ENCODE results near the gene SLAMF7. TPM values are rescaled to one million over a fixed set of nuclear protein-coding genes. Genes with fewer than 3 reads are reported as not detected.
"Not testable (repeated sequence)": the region's sequence is repeated elsewhere in the genome, so short reads cannot be mapped to it uniquely, and the experiment has no call there.

SLAMF7 gene
- total RNA-seq, 2 experiments from 2014 or later = 124 to 137 TPM

DNA sequence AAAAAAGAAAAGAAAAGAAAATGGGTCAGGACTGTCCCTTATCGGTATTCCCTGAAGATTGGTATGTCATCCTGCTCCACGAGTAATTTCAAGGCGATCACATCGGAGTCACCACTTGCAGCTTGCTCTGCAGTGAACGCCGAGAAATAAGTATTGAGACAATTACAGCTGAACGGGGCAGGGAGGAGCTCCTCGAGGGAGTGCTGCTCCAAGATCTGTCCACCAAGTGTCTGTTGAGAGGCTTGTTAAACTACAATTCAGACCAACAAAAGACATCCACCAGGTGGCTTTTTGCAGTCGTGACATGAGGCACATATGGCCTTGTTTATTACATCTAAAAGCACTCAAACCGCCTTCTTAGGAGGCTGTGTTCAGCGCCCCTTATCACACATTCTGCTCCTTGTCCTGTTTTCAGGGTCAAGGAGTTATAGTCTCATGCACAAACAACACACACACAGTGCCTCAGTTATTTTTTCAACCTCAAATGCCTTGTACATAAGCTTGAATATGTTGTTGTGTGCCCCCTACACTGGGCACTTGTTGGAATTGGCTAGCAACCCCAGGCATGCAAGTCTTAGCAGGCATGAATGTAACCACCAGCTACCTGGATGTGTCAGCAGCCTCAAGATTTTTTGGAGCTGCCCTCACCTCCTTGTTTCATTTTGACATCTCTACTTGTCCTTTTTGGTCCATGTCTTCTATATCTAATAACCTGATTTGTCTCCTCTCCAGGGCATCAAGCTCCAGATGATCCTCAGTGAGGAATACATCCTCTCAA, 14.4 kb upstream of the SLAMF7 start:
- Mint-ChIP-seq H3K9me3 (no peaks in the 10 kb centered on the region), H3K4me1 (peaks cover 29% of the 10 kb centered on the region), H3K4me3 (no peak overlapping the region), H3K27ac (peak overlapping the region; percentile 68), H3K27me3 (no peaks in the 10 kb centered on the region), H3K36me3 (peaks cover 3% of the 10 kb centered on the region)
- peak; percentile 43 for ATAC-seq (ENCODE audit: low read depth)
- DNase-seq = no peak
- POLR2A ChIA-PET = interaction anchor here (0.7 to 6.6 kb wide), 8 partner anchors 9 to 114 kb away, joined by 3 to 39 read pairs (median 20); partner anchors contain the start of gene CD48

DNA sequence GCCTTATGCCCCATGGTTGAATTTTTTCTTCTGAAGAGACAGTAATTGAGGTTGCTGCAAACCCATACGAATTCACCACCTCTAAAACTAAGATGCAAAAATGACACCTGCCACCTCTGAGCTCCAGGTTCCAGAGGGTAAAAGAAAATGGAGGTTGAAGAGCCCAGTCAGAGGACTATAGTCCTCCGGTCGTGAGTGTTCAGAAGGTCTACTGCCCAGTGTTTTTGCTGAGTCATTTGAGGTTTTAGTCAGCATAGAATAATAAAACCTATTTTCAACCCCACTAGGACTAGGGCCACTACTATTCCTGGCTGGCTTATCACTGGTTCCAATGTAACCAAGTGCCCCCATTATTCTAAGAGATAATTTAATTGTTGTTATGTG, 12.9 kb upstream of the SLAMF7 start:
- POLR2A ChIA-PET = interaction anchor here (1.1 to 6.6 kb wide), 6 partner anchors 14 to 50 kb away, joined by 3 to 39 read pairs (median 33); partner anchors contain the start of gene CD48

DNA sequence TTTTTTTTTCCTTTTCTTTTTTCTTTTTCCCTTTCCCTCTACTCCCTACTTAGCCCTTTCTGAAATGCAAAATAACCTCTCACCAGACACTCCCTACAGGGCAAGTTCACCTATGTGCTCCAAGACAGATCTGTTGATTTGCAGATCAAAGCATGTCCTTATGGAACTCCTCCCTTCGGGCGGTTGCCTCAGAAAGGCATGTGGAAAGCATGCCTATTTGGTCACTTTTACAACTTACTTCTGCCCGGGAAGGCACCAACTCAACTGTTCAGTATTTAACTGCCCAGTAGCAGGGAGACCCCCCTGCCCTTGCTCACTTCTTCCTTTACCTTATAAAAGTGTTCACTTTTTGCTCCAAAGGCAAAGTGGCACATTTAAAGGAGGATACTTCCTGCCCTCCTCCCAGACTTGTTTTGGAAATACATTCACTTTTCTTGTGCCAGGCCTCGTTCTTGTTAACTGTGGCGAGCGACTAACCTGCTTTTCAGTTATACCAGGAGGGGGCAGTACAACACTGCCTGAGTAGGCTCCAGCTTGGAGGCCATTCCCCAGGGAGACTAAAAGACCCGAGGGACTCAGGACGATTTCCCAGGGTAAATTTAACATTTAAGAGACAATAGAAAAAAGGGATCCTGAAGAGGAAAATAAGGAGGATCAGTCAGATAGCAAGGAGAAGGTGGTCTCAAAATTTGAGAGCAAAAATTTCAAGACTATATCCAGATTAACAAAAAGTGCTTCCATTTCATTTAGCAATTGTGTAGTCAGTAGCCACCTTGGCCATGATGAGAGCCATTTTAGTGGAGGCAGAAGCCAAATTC, 12.3 kb upstream of the SLAMF7 start:
- no peak overlapping the region for H3K4me3 Mint-ChIP-seq
- POLR2A ChIA-PET = interaction anchor here (0.8 to 6.6 kb wide), 9 partner anchors 13 to 298 kb away, joined by 3 to 39 read pairs (median 4); partner anchors contain the start of genes CD48, ITLN2 and SLAMF7
- peaks cover 22% of the 10 kb centered on the region for H3K4me1 Mint-ChIP-seq
- H3K27ac Mint-ChIP-seq = no peak overlapping the region
- H3K27me3 Mint-ChIP-seq = no peaks in the 10 kb centered on the region
- H3K36me3 Mint-ChIP-seq = peaks cover 3% of the 10 kb centered on the region
- peaks cover 3% of the 10 kb centered on the region for H3K9me3 Mint-ChIP-seq
- ATAC-seq (ENCODE audit: low read depth) (peak; percentile 74), DNase-seq (no peak)

More for the DNA sequence above, 12.9 kb upstream of the SLAMF7 start:
- H3K4me1 Mint-ChIP-seq = peaks cover 22% of the 10 kb centered on the region
- H3K27me3 Mint-ChIP-seq = no peaks in the 10 kb centered on the region
- DNase-seq (no peak), ATAC-seq (ENCODE audit: low read depth) (no peak)
- H3K27ac Mint-ChIP-seq = no peak overlapping the region
- H3K36me3 Mint-ChIP-seq = no peaks in the 10 kb centered on the region
- H3K9me3 Mint-ChIP-seq = no peaks in the 10 kb centered on the region
- no peak overlapping the region for H3K4me3 Mint-ChIP-seq

DNA sequence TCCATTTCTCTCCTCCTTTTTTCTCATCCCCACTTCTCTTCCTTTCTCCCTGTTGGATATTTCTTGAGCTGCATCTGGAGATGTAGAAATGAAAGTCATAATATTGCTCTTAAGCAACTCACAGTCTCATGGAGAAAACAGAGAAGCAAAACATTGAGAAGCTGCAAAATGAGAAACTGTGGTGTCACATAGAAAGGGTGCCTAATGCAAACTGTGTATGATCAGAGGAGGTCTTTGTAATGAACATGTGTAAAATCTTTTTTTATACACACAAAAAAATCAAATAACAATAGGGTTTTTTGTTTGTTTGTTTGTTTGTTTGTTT, 11.8 kb upstream of the SLAMF7 start:
- peaks cover 7% of the 10 kb centered on the region for H3K36me3 Mint-ChIP-seq
- peaks cover 23% of the 10 kb centered on the region for H3K4me1 Mint-ChIP-seq
- POLR2A ChIA-PET = interaction anchor here (0.8 to 6.6 kb wide), 7 partner anchors 12 to 298 kb away, joined by 3 to 39 read pairs (median 4); partner anchors contain the start of genes CD48, ITLN2 and SLAMF7
- no peaks in the 10 kb centered on the region for H3K27me3 Mint-ChIP-seq
- no peak overlapping the region for H3K4me3 Mint-ChIP-seq
- no peak overlapping the region for H3K27ac Mint-ChIP-seq
- H3K9me3 Mint-ChIP-seq = peaks cover 6% of the 10 kb centered on the region
- ATAC-seq (ENCODE audit: low read depth) = no peak
- no peak for DNase-seq

DNA sequence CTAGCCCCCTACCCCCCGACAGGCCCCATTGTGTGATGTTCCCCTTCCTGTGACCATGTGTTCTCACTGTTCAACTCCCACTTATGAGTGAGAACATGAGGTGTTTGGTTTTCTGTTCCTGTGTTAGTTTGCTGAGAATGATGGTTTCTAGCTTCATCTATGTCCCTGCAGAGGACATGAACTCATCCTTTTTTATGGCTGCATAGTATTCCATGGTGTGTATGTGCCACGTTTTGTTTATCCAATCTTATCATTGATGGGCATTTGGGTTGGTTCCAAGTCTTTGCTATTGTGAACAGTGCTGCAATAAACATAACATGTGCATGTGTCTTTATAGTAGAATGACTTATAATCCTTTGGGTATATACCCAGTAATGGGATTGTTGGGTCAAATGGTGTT, 7.5 kb upstream of the SLAMF7 start:
- H3K9me3 Mint-ChIP-seq = peaks cover 17% of the 10 kb centered on the region
- H3K27me3 Mint-ChIP-seq; ATAC-seq (ENCODE audit: low read depth); DNase-seq; POLR2A ChIA-PET; H3K4me3 Mint-ChIP-seq: not testable (repeated sequence)
- peaks cover 44% of the 10 kb centered on the region for H3K36me3 Mint-ChIP-seq
- H3K27ac Mint-ChIP-seq = peak overlapping the region; percentile 15
- H3K4me1 Mint-ChIP-seq = peaks cover 30% of the 10 kb centered on the region

DNA sequence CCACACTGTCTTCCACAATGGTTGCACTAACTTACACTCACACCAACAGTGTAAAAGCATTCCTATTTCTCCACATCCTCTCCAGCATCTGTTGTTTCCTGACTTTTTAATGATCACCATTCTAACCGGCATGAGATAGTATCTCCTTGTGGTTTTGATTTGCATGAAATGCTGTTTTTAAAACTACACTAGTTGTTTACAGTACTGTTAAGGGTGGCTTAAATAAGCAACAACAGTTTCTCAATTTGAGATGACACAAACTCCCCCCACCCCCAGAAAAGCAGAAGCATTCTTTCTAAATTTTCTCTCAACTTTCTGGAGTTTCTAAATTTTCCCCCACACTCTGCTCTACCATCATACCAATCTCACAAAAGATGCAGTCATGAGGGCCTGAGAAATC, 7.1 kb upstream of the SLAMF7 start:
- POLR2A ChIA-PET = interaction anchor here (2.1 kb wide), 1 partner anchor 36 kb away, joined by 8 read pairs; no protein-coding TSS in a partner anchor
- peaks cover 30% of the 10 kb centered on the region for H3K4me1 Mint-ChIP-seq
- ATAC-seq (ENCODE audit: low read depth) (no peak), DNase-seq (no peak)
- peaks cover 48% of the 10 kb centered on the region for H3K36me3 Mint-ChIP-seq
- no peak overlapping the region for H3K27ac Mint-ChIP-seq
- no peak overlapping the region for H3K4me3 Mint-ChIP-seq
- no peaks in the 10 kb centered on the region for H3K27me3 Mint-ChIP-seq
- H3K9me3 Mint-ChIP-seq = peaks cover 19% of the 10 kb centered on the region

DNA sequence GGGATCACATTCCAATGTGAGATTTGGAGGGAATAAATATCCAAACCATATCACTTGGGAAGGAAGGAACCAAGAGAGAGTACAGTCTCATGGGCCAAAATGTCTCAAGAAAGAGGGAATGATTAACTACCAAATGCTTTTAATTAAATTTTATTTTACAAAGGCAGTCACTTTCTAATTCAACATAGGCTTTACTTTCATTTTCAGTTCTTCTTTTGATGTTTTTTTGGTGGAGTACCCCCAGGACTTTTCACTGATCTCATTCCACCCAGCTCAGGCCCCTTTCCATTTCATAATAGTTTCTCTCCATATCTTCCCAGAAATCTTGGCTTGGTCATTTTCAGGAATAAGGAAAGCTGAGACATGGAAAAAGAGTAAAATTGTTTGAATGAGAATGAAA, 5.1 kb upstream of the SLAMF7 start:
- H3K36me3 Mint-ChIP-seq = peaks cover 54% of the 10 kb centered on the region
- POLR2A ChIA-PET = interaction anchor here (0.9 to 2.1 kb wide), 3 partner anchors 11 to 50 kb away, joined by 3 to 8 read pairs (median 3); no protein-coding TSS in a partner anchor

DNA sequence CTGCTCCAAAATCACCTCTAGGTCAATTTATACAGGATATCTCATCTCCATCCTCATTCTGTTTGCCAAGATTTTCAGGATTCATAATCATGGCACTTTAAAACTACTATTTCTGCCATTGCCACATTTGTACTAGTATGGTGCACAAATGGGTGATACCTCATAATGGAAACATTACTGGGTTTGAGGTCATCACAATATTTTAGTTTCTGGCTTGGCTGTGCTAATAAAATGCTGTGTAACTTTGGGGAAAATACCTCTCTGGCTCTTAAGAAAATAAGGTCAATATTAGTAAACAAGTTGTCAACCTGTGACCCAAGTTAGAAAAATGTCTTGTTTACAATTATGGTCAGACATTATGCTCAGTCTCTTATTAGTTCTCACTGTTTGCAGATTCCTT, 4.7 kb upstream of the SLAMF7 start:
- POLR2A ChIA-PET = interaction anchor here (0.9 to 2.1 kb wide), 2 partner anchors 11 to 34 kb away, joined by 3 to 8 read pairs; no protein-coding TSS in a partner anchor
- H3K9me3 Mint-ChIP-seq = peaks cover 22% of the 10 kb centered on the region
- peaks cover 54% of the 10 kb centered on the region for H3K36me3 Mint-ChIP-seq

More for the DNA sequence above, 5.1 kb upstream of the SLAMF7 start:
- Mint-ChIP-seq H3K9me3 (peaks cover 22% of the 10 kb centered on the region), H3K27ac (peak overlapping the region; percentile 76), H3K4me1 (peaks cover 37% of the 10 kb centered on the region), H3K4me3 (peak overlapping the region; percentile 66), H3K27me3 (no peaks in the 10 kb centered on the region)
- no peak for DNase-seq
- peak; percentile 51 for ATAC-seq (ENCODE audit: low read depth)

DNA sequence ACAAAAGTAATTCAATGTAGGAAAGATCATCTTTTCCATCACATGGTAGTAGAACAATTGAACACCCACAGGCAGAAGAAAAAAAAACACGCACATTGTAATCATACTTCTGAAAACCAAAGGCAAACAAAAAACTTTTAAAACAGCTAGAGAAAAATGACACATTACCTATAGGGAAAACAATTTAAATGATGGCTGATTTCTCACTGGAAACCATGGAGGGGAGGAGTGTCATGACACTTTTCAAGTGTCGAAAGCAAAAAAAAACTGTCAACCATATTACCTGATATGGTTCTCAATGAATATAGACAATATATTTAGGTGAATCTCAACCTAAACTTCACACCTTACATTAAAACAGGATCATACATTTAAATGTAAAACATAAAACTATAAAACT, 776 bp upstream of the SLAMF7 start:
- H3K4me3 Mint-ChIP-seq = peak overlapping the region; percentile 96
- peaks cover 11% of the 10 kb centered on the region for H3K9me3 Mint-ChIP-seq
- H3K27me3 Mint-ChIP-seq = no peaks in the 10 kb centered on the region
- peaks cover 52% of the 10 kb centered on the region for H3K36me3 Mint-ChIP-seq
- POLR2A ChIA-PET = interaction anchor here (0.9 to 2.5 kb wide), 4 partner anchors 11 to 30 kb away, joined by 3 to 9 read pairs (median 5); partner anchors contain the start of gene CD48
- ATAC-seq (ENCODE audit: low read depth) (no peak), DNase-seq (no peak)
- H3K27ac Mint-ChIP-seq = peak overlapping the region; percentile 63
- peaks cover 56% of the 10 kb centered on the region for H3K4me1 Mint-ChIP-seq

More for the DNA sequence above, 4.7 kb upstream of the SLAMF7 start:
- ATAC-seq (ENCODE audit: low read depth) = no peak
- DNase-seq = no peak
- Mint-ChIP-seq H3K27me3 (no peaks in the 10 kb centered on the region), H3K4me1 (peaks cover 41% of the 10 kb centered on the region), H3K4me3 (peak overlapping the region; percentile 66), H3K27ac (peak overlapping the region; percentile 76)

DNA sequence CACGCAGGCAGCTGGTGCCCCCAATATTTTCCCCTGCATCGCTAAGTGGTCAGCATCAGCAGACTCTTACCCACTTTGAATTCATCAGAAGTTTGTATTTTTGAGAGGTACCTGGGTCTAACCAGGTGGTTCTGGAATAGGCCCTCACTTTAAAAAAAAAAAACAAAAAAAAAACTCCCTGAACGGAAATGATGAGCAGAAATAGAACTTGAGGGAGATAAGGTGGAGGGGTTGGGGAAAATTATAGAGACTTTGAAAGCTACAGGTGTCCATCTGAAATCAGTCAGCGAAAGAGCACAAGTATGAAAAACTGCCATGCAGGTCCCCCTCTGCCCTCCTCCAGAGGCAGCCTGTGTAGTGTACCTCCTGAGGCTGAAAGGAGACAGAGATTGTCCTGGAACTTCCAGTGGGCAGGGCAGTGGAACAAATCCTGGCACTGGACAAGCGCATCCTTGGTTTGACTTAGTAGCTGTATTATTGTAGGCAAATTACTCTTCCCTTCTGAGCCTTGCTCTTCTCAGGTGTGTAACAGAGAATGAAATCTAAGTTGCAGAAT, 1.2 kb downstream of the SLAMF7 start:
- peaks cover 61% of the 10 kb centered on the region for H3K4me1 Mint-ChIP-seq
- DNase-seq = no peak
- no peaks in the 10 kb centered on the region for H3K27me3 Mint-ChIP-seq
- peak overlapping the region; percentile 79 for H3K4me3 Mint-ChIP-seq
- peaks cover 8% of the 10 kb centered on the region for H3K9me3 Mint-ChIP-seq
- H3K36me3 Mint-ChIP-seq = peaks cover 46% of the 10 kb centered on the region
- peak overlapping the region; percentile 85 for H3K27ac Mint-ChIP-seq
- POLR2A ChIA-PET = interaction anchor here (1.3 to 2.8 kb wide), 4 partner anchors 16 to 58 kb away, joined by 4 to 12 read pairs (median 8); partner anchors contain the start of gene CD48
- ATAC-seq (ENCODE audit: low read depth) = no peak

DNA sequence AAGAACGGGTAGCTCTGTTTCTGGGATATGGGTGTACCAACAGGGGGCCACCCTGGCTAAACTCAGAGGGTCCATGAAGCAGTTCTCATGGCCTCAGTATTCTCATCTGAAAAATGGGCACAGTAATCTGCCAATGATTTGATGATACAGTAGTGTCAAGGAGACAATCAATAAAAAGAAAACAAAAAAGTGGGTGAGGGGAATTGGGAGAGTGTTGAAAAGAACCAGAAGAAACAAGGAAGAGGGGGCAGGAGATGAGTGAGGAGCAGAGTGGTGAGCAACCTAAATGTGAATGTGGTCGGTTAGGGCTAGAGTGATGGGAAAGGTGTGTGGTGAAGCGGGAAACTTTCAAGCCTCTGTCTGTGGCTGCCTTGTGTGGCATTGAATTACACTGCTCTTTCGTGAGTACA, 2.0 kb downstream of the SLAMF7 start:
- Mint-ChIP-seq H3K4me3 (peak overlapping the region; percentile 79), H3K4me1 (peaks cover 68% of the 10 kb centered on the region), H3K27ac (peak overlapping the region; percentile 85), H3K9me3 (peaks cover 5% of the 10 kb centered on the region), H3K27me3 (no peaks in the 10 kb centered on the region), H3K36me3 (peaks cover 43% of the 10 kb centered on the region)
- DNase-seq (no peak), ATAC-seq (ENCODE audit: low read depth) (no peak)
- POLR2A ChIA-PET = interaction anchor here (1.2 to 2.8 kb wide), 4 partner anchors 10 to 57 kb away, joined by 3 to 12 read pairs (median 6); no protein-coding TSS in a partner anchor

DNA sequence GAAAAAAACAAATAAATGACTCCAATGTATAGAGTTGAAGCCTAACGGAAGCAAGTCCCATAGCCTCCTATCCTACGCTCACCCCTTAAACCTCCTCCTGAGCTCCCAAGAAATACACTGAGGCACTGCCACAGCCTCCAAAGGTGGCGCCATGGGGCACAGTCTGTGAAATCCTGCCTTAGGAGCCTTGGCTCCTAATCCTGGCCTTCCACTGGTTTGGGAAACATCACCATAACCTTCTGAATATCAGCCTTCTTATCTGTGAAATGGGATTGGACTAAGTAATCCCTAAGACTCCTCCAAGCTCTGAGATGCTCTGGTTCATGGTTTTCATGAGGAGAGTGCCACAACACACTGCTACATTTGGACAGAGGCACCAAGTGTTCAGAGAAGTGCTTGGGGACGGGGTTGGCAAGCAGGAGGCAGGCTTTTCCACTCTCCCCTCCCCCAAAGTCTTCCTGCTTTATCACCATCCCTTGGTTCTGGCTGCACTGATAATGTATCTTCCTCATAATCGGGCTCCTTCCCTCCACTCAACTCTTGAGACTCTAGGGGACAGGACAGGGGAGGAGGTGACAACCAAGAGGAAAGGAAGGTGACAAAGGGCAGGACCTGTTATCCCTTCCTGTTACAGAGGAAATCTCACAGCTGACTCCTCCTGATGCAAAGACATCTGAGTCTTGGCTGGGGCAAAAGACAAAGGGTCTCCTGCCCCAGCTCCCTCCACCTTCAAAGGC, 2.7 kb downstream of the SLAMF7 start:
- ATAC-seq (ENCODE audit: low read depth) = no peak
- H3K9me3 Mint-ChIP-seq = peaks cover 5% of the 10 kb centered on the region
- no peaks in the 10 kb centered on the region for H3K27me3 Mint-ChIP-seq
- peaks cover 74% of the 10 kb centered on the region for H3K4me1 Mint-ChIP-seq
- H3K36me3 Mint-ChIP-seq = peaks cover 38% of the 10 kb centered on the region
- peak overlapping the region; percentile 85 for H3K27ac Mint-ChIP-seq
- peak overlapping the region; percentile 79 for H3K4me3 Mint-ChIP-seq
- no peak for DNase-seq
- POLR2A ChIA-PET = interaction anchor here (1.2 to 2.8 kb wide), 4 partner anchors 9 to 56 kb away, joined by 3 to 12 read pairs (median 8); no protein-coding TSS in a partner anchor
